Kidney (tissue), 22 donors: ENCODE data around the gene NONO. TPM values are rescaled to one million over a fixed set of nuclear protein-coding genes. Genes with fewer than 3 reads are reported as not detected.

ENCODE experiments used
- DNase-seq, 5 donors: peaks; one replicate each; pipeline ENCODE4 v3.0.0-alpha.2; 2013 to 2020
- FAIRE-seq: peaks from 2 replicates; lab custom pipeline; 2012; peaks lifted over from hg19 to GRCh38; lab: Jason Lieb, UNC
- H3K27ac ChIP-seq, 2 donors: one replicate each; pipeline ENCODE4 v1.7.0; 2013; ENCODE audit warnings: low read depth in 2 of 2, low read length in 2 of 2, inconsistent platforms in 1 of 2
- H3K27me3 ChIP-seq: one replicate; pipeline ENCODE4 v1.7.1; 2013; ENCODE audit warnings: low read length, inconsistent platforms; ENCODE audit not compliant: control insufficient read depth, insufficient read depth
- H3K36me3 ChIP-seq, 3 donors: one replicate each; pipeline versions ENCODE4 v1.7.0 to v1.7.1; 2013; ENCODE audit warnings: low read length in 3 of 3, control low read depth in 1 of 3, inconsistent platforms in 1 of 3; ENCODE audit not compliant: insufficient read depth in 3 of 3, control insufficient read depth in 2 of 3
- H3K4me1 ChIP-seq, 3 donors: one replicate each; pipeline versions ENCODE4 v1.7.0 to v1.7.1; 2013; ENCODE audit warnings: low read length in 3 of 3, inconsistent platforms in 1 of 3, low read depth in 1 of 3; ENCODE audit not compliant: control insufficient read depth in 2 of 3, insufficient read depth in 2 of 3
- H3K4me3 ChIP-seq, 3 donors: one replicate each; pipeline versions ENCODE4 v1.7.0 to v1.8.1; 2013; ENCODE audit warnings: low read length in 3 of 3, control low read depth in 1 of 3, inconsistent platforms in 1 of 3
- H3K9ac ChIP-seq, 3 donors: one replicate each; pipeline versions ENCODE4 v1.7.0 to v1.7.1; 2013; ENCODE audit warnings: low read length in 3 of 3, control low read depth in 1 of 3, inconsistent platforms in 1 of 3
- H3K9me3 ChIP-seq, 3 donors: one replicate each; pipeline versions ENCODE4 v1.7.0 to v1.7.1; 2013; ENCODE audit warnings: low read length in 3 of 3, control low read depth in 1 of 3, inconsistent platforms in 1 of 3; ENCODE audit not compliant: control insufficient read depth in 2 of 3, insufficient read depth in 1 of 3
- intact Hi-C: fragments of 100-400 bp; cut with DNase I; formaldehyde crosslinking; loops from one replicate; pipeline ENCODE4 v1.11.1; 2022
- long read RNA-seq, 10 donors: library from polyadenylated mRNA in 1 of 10; unstranded in 1 of 10; transcript quantifications; one replicate each; pipeline ENCODE4 v2.0.0 and lab custom pipeline, GENCODE V29; 2021 to 2026
- polyA plus RNA-seq: library from polyadenylated mRNA; stranded (reverse); fragments of 350-450 nt; fragmentation: Illumina TruSeq; extraction: RNeasy Lipid Tissue Mini Kit (QIAGEN cat#74804); gene quantifications from one replicate; pipeline ENCODE4 v1.2.3, GENCODE V29; 2014; ENCODE audit warnings: low read depth, low replicate concordance; ENCODE audit not compliant: insufficient read depth
- total RNA-seq: library from RNA; stranded (reverse); fragmentation: NEBNext Ultra II Directional; extraction: Animal tissue kit (Norgen Biotek cat#: 25700); gene quantifications from one replicate; pipeline ENCODE4 v1.2.1, GENCODE V29; 2021
- TF ChIP-seq, protein P1 (sequence below): IDR thresholded peaks from 3 replicates; pipeline ENCODE4 v1.5.1; 2012; ENCODE audit warnings: mild to moderate bottlenecking, moderate library complexity, borderline replicate concordance; ENCODE audit not compliant: insufficient read depth; ENCODE audit errors: extremely low read depth
- donor health status: control.
- donor health status: control.
- donor health status: control.
- donor health status: control.
- donor health status: control.
- donor health status: DM: yes; HTN: yes; CAD: no.
- donor health status: Normal renal cell carcinoma (clear cell type).

NONO gene
- total RNA-seq (225 TPM), polyA plus RNA-seq (126 TPM)
- long read RNA-seq, donor 1, transcript NONO-201 (12 exons, 2,713 nt) = major isoform, 61 of 120 reads
- long read RNA-seq, donor 1, partial matches to known transcripts = 48 of 120 reads
- long read RNA-seq, donor 1, other reads (novel, unspliced or antisense) = 5 of 120 reads
- long read RNA-seq, donor 2, transcript NONO-201 (12 exons, 2,713 nt) = major isoform, 55 of 92 reads
- long read RNA-seq, donor 2, transcript NONO-202 (11 exons, 2,606 nt) = minor isoform, 6 of 92 reads
- long read RNA-seq, donor 2, partial matches to known transcripts = 29 of 92 reads
- long read RNA-seq, donor 2, other reads (novel, unspliced or antisense) = 0 of 92 reads
- long read RNA-seq, donor 3, transcript NONO-201 (12 exons, 2,713 nt) = major isoform, 66 of 133 reads
- long read RNA-seq, donor 3, partial matches to known transcripts = 60 of 133 reads
- long read RNA-seq, donor 3, other reads (novel, unspliced or antisense) = 0 of 133 reads
- long read RNA-seq, donor 4, transcript NONO-202 (11 exons, 2,606 nt) = minor isoform, 5 of 68 reads
- long read RNA-seq, donor 4, transcript NONO-201 (12 exons, 2,713 nt) = major isoform, 62 of 68 reads
- long read RNA-seq, donor 4, partial matches to known transcripts = 0 of 68 reads
- long read RNA-seq, donor 4, other reads (novel, unspliced or antisense) = 0 of 68 reads
- long read RNA-seq, donor 5, partial matches to known transcripts = 0 of 4 reads
- long read RNA-seq, donor 5, other reads (novel, unspliced or antisense) = 0 of 4 reads
- long read RNA-seq, donor 6, transcript NONO-201 (12 exons, 2,713 nt) = major isoform, 30 of 295 reads
- long read RNA-seq, donor 6, partial matches to known transcripts = 263 of 295 reads
- long read RNA-seq, donor 6, other reads (novel, unspliced or antisense) = 0 of 295 reads
- long read RNA-seq, donor 7, transcript NONO-201 (12 exons, 2,713 nt) = major isoform, 94 of 132 reads
- long read RNA-seq, donor 7, transcript NONO-202 (11 exons, 2,606 nt) = minor isoform, 16 of 132 reads
- long read RNA-seq, donor 7, partial matches to known transcripts = 6 of 132 reads
- long read RNA-seq, donor 7, other reads (novel, unspliced or antisense) = 12 of 132 reads
- long read RNA-seq, donor 8, transcript NONO-201 (12 exons, 2,713 nt) = major isoform, 41 of 95 reads
- long read RNA-seq, donor 8, partial matches to known transcripts = 52 of 95 reads
- long read RNA-seq, donor 8, other reads (novel, unspliced or antisense) = 0 of 95 reads
- long read RNA-seq, donor 9, transcript NONO-201 (12 exons, 2,713 nt) = major isoform, 19 of 45 reads
- long read RNA-seq, donor 9, partial matches to known transcripts = 21 of 45 reads
- long read RNA-seq, donor 9, other reads (novel, unspliced or antisense) = 0 of 45 reads
- long read RNA-seq, donor 10, transcript NONO-201 (12 exons, 2,713 nt) = major isoform, 52 of 136 reads
- long read RNA-seq, donor 10, partial matches to known transcripts = 78 of 136 reads
- long read RNA-seq, donor 10, other reads (novel, unspliced or antisense) = 0 of 136 reads

- H3K27ac ChIP-seq = peak within 1 kb of the TSS; percentile 91 to 92
- FAIRE-seq (peak; percentile 73), DNase-seq (peak; percentile 92 to 99 (median 95))
- TF ChIP-seq, protein P1, sequence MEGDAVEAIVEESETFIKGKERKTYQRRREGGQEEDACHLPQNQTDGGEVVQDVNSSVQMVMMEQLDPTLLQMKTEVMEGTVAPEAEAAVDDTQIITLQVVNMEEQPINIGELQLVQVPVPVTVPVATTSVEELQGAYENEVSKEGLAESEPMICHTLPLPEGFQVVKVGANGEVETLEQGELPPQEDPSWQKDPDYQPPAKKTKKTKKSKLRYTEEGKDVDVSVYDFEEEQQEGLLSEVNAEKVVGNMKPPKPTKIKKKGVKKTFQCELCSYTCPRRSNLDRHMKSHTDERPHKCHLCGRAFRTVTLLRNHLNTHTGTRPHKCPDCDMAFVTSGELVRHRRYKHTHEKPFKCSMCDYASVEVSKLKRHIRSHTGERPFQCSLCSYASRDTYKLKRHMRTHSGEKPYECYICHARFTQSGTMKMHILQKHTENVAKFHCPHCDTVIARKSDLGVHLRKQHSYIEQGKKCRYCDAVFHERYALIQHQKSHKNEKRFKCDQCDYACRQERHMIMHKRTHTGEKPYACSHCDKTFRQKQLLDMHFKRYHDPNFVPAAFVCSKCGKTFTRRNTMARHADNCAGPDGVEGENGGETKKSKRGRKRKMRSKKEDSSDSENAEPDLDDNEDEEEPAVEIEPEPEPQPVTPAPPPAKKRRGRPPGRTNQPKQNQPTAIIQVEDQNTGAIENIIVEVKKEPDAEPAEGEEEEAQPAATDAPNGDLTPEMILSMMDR = no peak
- peaks cover 0 to 5% (median 0%) of the 10 kb centered on the region in 3 donors for H3K4me1 ChIP-seq
- no peaks in the 10 kb centered on the region for H3K9me3 ChIP-seq
- H3K4me3 ChIP-seq = peak within 1 kb of the TSS; percentile 80 to 92 (median 87)
- H3K36me3 ChIP-seq = no peaks in the 10 kb centered on the region
- peak within 1 kb of the TSS; percentile 82 to 85 (median 84) for H3K9ac ChIP-seq
- intact Hi-C loops = no loop called here
- no peaks in the 10 kb centered on the region for H3K27me3 ChIP-seq
Measured at GRCh38 chrX:71283403-71284143, at the start of gene NONO. Gene NONO, plus strand, starts transcription at chrX:71283635. Its CDS starts 7,003 bp downstream, at chrX:71290638.

DNA sequence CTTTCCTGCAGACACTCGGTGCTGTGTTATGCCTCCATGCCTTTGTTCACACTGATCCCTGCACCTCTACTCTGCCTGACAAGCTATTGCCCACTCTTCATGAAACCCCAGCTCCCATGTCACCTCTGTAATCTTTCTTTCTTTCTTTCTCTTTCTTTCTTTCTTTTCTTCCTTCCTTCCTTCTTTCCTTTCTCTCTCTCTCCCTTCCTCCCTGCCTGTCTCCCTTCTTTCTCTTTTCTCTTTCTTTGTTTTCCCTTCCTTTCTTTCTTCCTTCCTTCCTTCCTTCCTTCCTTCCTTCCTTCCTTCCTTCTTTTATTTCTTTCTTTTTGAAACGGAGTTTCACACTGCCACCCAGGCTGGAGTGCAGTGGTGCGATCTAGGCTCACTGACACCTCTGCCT lies 48.0 kb upstream of the NONO start:
- DNase-seq = no peak
- no peaks in the 10 kb centered on the region for H3K4me1 ChIP-seq
- H3K36me3 ChIP-seq = no peaks in the 10 kb centered on the region
- TF ChIP-seq, protein P1 = no peak
- no peak overlapping the region for H3K9ac ChIP-seq
- FAIRE-seq = no peak
- no peaks in the 10 kb centered on the region for H3K27me3 ChIP-seq
- no peak overlapping the region for H3K4me3 ChIP-seq
- intact Hi-C loops = no loop called here
- H3K9me3 ChIP-seq = no peaks in the 10 kb centered on the region
- H3K27ac ChIP-seq = no peak overlapping the region

- Histone ChIP-seq H3K9ac (no peak overlapping the region), H3K9me3 (no peaks in the 10 kb centered on the region), H3K27ac (no peak overlapping the region), H3K4me1 (no peaks in the 10 kb centered on the region), H3K27me3 (no peaks in the 10 kb centered on the region), H3K4me3 (no peak overlapping the region), H3K36me3 (peaks cover 0 to 6% (median 0%) of the 10 kb centered on the region in 3 donors)
- DNase-seq = no peak
- TF ChIP-seq, protein P1 = no peak
- intact Hi-C loops = no loop called here
- no peak for FAIRE-seq
Measured at GRCh38 chrX:71236836-71237235, 46.6 kb upstream of the NONO start.
